Vagina (tissue), 2 donors: ENCODE data around the gene BLTP3A.

Experiments
- CTCF ChIP-seq, 3 experiments: fragments of 450-650 bp in 2 of 3; fragments of 200-600 bp in 1 of 3; sonication (generic) in 1 of 3; IDR thresholded peaks; one replicate each; pipeline ENCODE4 v1.5.1; 2017 to 2019; ENCODE audit warnings: antibody characterized with exemption in 3 of 3, mild to moderate bottlenecking in 2 of 3, moderate library complexity in 2 of 3
- POLR2A ChIP-seq, 2 donors: fragments of 450-650 bp; IDR thresholded peaks; one replicate each; pipeline ENCODE4 v1.6.1; 2017; ENCODE audit warnings: antibody characterized with exemption in 2 of 2, mild to moderate bottlenecking in 2 of 2, moderate library complexity in 2 of 2

DNA sequence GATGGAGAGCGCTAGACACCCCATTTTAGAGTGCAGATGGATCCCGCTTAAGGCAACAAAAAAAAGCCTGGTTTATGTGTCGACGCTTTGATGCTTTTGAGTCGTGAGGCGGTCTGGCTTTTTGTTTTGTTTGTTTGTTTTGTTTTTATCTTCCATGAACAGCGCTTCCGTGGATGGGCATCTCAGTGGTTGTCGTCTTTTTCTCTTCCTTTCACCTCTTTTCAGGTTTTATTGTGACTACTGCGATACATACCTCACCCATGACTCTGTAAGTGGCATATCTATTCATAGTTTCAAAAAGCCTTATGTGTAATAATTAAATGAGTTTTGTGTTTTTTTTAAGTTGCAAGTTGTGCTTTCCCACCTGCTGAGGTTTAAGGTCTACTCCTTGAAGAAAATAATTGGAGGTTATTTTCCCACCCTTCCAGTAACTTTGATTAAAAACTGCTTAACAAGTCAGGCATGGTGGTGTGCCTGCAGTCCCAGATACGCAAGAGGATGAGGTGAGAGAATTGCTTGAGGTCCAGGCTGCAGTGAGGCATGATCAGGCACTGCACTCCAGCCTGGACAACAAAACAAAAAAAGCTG, 34.1 kb upstream of the BLTP3A start:
- no peak for TF ChIP-seq CTCF (IDR thresholded peaks at IDR 0.05)
- no peak for TF ChIP-seq POLR2A (IDR thresholded peaks at IDR 0.05)
